Posterior vena cava (tissue), 2 donors: ENCODE measurements around the gene ATXN2L. TPM values are rescaled to one million over a fixed set of nuclear protein-coding genes. Genes with fewer than 3 reads are reported as not detected.
"Not testable (repeated sequence)": the region's sequence is repeated elsewhere in the genome, so short reads cannot be mapped to it uniquely, and the experiment has no call there.

ENCODE experiments used
- DNase-seq: peaks from one replicate; pipeline ENCODE4 v3.0.0-alpha.2; 2020; ENCODE audit warnings: low spot score
- intact Hi-C, 2 donors: fragments of 100-400 bp; cut with DNase I; formaldehyde crosslinking; loops; one replicate each; pipeline versions ENCODE4 v1.14.1 to v1.14.2; 2022 to 2023
- microRNA-seq, 2 donors: library from miRNA; unstranded; fragments of <30 nt; microRNA quantifications; one replicate each; pipeline ENCODE4 v1.2.0, GENCODE V29; 2020 to 2021; ENCODE audit warnings: borderline microRNAs expressed in 2 of 2
- total RNA-seq, 2 donors: library from RNA; stranded (reverse); fragmentation: NEBNext Ultra II Directional; extraction: Animal tissue kit (Norgen Biotek cat#: 25700); gene quantifications; one replicate each; pipeline ENCODE4 v1.2.1, GENCODE V29; 2021
- donor health status: DM: yes; HTN: yes; CAD: no.
- donor health status: DM: yes; HTN: yes; CAD: no.

The ATXN2L gene
- total RNA-seq, 2 donors from 2014 or later: 66.5 to 72.2 TPM

GRCh38 chr16:28880955-28881354 is 58.2 kb downstream of the ATXN2L start:
- no peak for DNase-seq
- intact Hi-C loops: no loop called here

DNA sequence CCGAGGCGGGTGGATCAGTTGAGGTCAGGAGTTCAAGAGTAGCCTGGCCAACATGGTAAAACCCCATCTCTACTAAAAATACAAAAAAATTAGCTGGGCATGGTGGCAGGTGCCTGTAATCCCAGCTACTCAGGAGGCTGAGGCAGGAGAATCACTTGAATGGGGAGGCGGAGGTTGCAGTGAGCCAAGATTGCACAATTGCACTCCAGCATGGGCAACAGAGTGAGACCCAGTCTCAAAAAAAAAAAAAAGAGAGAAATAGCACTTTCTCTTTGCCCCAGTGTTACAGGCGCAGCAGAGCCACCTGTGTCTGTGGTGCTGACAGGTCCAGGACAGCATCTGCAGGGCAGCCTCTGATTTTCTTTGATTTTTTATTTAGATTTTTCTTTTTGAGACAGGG is 58.8 kb downstream of the ATXN2L start:
- DNase-seq, intact Hi-C loops: not testable (repeated sequence)

DNA sequence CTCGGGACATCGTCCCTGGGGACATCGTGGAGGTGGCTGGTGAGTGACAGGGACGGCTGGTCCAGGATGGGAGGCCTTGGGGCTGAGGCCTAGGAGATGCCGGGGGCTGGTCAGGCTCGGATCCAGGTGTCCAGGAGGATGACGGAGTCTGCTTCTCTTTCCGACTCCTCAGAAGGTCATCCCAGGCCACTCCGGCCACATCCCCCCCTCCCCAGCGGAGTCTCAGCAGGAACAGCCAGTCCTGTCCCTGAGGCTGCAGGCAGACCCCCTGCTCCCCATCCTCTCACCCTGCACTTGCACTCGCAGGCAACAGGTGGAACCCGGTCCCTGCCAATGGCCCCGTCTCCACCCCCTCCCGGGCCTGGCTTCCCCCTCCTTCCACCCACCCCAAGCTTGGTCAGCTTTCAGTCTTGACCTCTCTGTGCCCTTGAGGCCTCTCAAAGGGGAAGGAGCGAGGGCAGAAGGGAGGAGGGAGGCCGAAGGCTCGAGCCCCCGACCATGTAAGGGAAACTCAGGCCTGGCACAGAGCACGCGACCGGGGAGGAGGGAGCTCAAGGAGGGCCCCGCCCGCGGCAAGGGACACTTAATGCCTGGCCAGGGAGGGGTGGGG is 59.9 kb downstream of the ATXN2L start:
- intact Hi-C loops: no loop called here
- no peak for DNase-seq

DNA sequence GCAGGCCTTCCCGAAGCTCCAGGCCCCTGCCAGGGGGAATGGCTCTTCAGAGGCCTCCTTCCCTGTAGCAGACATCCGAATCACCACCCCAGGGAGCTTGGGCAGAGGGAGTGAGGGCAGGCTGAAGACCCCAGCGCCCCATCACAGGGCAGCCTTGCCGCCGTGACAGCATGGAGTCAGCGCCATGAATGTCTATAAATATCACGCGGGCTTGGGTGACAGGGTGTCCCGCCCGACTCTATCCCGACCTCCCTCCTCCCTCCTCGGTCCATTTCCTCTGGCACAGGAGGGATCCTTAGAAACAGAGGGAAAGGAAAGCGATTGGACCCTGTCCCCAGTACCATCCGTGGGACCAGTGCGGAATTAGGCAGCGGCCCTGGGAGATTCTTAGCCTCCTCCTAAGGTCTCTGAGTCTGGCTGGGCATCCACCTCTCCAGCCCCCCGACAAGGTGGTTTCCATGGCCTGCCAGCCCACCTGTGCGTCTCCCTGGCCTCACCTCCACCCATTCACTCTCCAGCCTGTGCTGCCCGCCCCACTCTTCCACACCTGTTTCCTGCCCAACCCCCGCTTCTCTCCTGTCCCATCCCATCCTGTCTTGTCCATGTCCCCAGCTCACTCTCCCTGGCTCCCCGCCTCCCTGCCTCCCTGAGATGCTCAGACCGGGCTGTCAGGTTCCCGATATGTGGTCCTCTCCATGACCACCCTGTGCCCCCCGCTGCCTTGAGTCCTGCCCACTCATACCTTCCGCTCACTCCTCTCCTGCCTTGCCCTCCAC is 60.6 kb downstream of the ATXN2L start:
- intact Hi-C loops: no loop called here
- no peak for DNase-seq

- no peak for DNase-seq
- intact Hi-C loops: no loop called here
These were observed 61.2 kb downstream of the ATXN2L start for GRCh38 chr16:28884045-28884444.

Small RNA genes lying within 50 kb of the gene (microRNA-seq; reads per million reads assigned to microRNA genes)
- 0 reads per million in 2 donors for gene MIR4721

Other genes starting within 250 kb of the ATXN2L start
- gene SULT1A2, start 225.9 kb upstream of the ATXN2L start, total RNA-seq: 1 to 10 TPM in 1 of 2 donors, under 1 TPM in 1; 0.65 to 1.1 TPM
- 10 to 100 TPM in 1 of 2 donors, 1 to 10 TPM in 1; 8.9 to 16.7 TPM for gene SULT1A1, start 213.0 kb upstream of the ATXN2L start, total RNA-seq
- 1 to 10 TPM in 1 of 2 donors, not detected in 1; 1.2 TPM for gene NPIPB8, start 184.9 kb upstream of the ATXN2L start, total RNA-seq
- gene EIF3C, start 111.5 kb upstream of the ATXN2L start, total RNA-seq: 100 to 1,000 TPM; 295 to 494 TPM
- gene NPIPB9, start 71.2 kb upstream of the ATXN2L start, total RNA-seq: 1 to 10 TPM in 1 of 2 donors, under 1 TPM in 1; 0.29 to 3.8 TPM
- gene TUFM, start 23.3 kb downstream of the ATXN2L start, total RNA-seq: 10 to 100 TPM; 74.4 to 76.2 TPM
- gene SH2B1, start 40.8 kb downstream of the ATXN2L start, total RNA-seq: 10 to 100 TPM; 27.6 to 31.0 TPM
- gene ATP2A1, start 55.5 kb downstream of the ATXN2L start, total RNA-seq: 1 to 10 TPM in 1 of 2 donors, under 1 TPM in 1; 0.42 to 1.3 TPM
- gene RABEP2, start 102.2 kb downstream of the ATXN2L start, total RNA-seq: 10 to 100 TPM; 10.3 to 13.7 TPM
- under 1 TPM; 0.32 to 0.33 TPM for gene CD19, start 109.0 kb downstream of the ATXN2L start, total RNA-seq
- 10 to 100 TPM; 19.5 to 20.2 TPM for gene NFATC2IP, start 127.9 kb downstream of the ATXN2L start, total RNA-seq
- gene SPNS1, start 151.8 kb downstream of the ATXN2L start, total RNA-seq: 10 to 100 TPM; 22.4 to 24.9 TPM
- gene LAT, start 162.1 kb downstream of the ATXN2L start, total RNA-seq: 10 to 100 TPM in 1 of 2 donors, 1 to 10 TPM in 1; 9.7 to 11.4 TPM